ENCODE data around the gene OR7D2.

The OR7D2 gene

GRCh38 chr19:9156304-9156703, 22.5 kb upstream of the OR7D2 start:
- Histone ChIP-seq H3K27ac (ENCODE audit: low read depth, low read length) (no peak overlapping the region), H3K36me3 (ENCODE audit: control insufficient read depth, low read length) (peaks cover 94% of the 10 kb centered on the region), H4K20me1 (ENCODE audit: control insufficient read depth, insufficient read depth, low read depth, low read length) (peaks cover 10% of the 10 kb centered on the region; the same call in 1 of the 2 replicates), H3K4me3 (ENCODE audit: low read length) (no peak overlapping the region), H3F3A (ENCODE audit: control insufficient read depth, insufficient read depth) (no peaks in the 10 kb centered on the region), H3K79me2 (ENCODE audit: control insufficient read depth, low read length) (peaks cover 64% of the 10 kb centered on the region), H3K27me3 (ENCODE audit: control insufficient read depth, low read length) (no peaks in the 10 kb centered on the region), H3K4me1 (ENCODE audit: control insufficient read depth, low read length) (peaks cover 13% of the 10 kb centered on the region), H3K9me3 (ENCODE audit: control insufficient read depth, insufficient read depth, low read length) (peaks cover 8% of the 10 kb centered on the region; the same call in 1 of the 2 replicates), H3K9me2 (replicated peaks; ENCODE audit: control insufficient read depth, low read length) (no peaks in the 10 kb centered on the region), H3K4me2 (ENCODE audit: low read length) (no peak overlapping the region)
- TF ChIP-seq EZH2phosphoT487 (IDR thresholded peaks at IDR 0.05; ENCODE audit: borderline replicate concordance, low read length), result no peak
- TF ChIP-seq, protein P1, sequence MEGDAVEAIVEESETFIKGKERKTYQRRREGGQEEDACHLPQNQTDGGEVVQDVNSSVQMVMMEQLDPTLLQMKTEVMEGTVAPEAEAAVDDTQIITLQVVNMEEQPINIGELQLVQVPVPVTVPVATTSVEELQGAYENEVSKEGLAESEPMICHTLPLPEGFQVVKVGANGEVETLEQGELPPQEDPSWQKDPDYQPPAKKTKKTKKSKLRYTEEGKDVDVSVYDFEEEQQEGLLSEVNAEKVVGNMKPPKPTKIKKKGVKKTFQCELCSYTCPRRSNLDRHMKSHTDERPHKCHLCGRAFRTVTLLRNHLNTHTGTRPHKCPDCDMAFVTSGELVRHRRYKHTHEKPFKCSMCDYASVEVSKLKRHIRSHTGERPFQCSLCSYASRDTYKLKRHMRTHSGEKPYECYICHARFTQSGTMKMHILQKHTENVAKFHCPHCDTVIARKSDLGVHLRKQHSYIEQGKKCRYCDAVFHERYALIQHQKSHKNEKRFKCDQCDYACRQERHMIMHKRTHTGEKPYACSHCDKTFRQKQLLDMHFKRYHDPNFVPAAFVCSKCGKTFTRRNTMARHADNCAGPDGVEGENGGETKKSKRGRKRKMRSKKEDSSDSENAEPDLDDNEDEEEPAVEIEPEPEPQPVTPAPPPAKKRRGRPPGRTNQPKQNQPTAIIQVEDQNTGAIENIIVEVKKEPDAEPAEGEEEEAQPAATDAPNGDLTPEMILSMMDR (IDR thresholded peaks at IDR 0.05; ENCODE audit: low read depth, low read length, poor library complexity, severe bottlenecking), result no peak

- Histone ChIP-seq H3K27ac (ENCODE audit: low read depth, low read length) (no peak overlapping the region), H3K27me3 (ENCODE audit: control insufficient read depth, low read length) (no peaks in the 10 kb centered on the region), H3K79me2 (ENCODE audit: control insufficient read depth, low read length) (peaks cover 28% of the 10 kb centered on the region), H3F3A (ENCODE audit: control insufficient read depth, insufficient read depth) (no peaks in the 10 kb centered on the region), H4K20me1 (ENCODE audit: control insufficient read depth, insufficient read depth, low read depth, low read length) (peaks cover 6% of the 10 kb centered on the region), H3K36me3 (ENCODE audit: control insufficient read depth, low read length) (peaks cover 91% of the 10 kb centered on the region), H3K9me3 (ENCODE audit: control insufficient read depth, insufficient read depth, low read length) (no peaks in the 10 kb centered on the region), H3K4me3 (ENCODE audit: low read length) (no peak overlapping the region), H3K4me2 (ENCODE audit: low read length) (no peak overlapping the region), H3K4me1 (ENCODE audit: control insufficient read depth, low read length) (peaks cover 13% of the 10 kb centered on the region), H3K9me2 (replicated peaks; ENCODE audit: control insufficient read depth, low read length) (no peaks in the 10 kb centered on the region)
- TF ChIP-seq, protein P1 (IDR thresholded peaks at IDR 0.05; ENCODE audit: low read depth, low read length, poor library complexity, severe bottlenecking), result no peak
- TF ChIP-seq EZH2phosphoT487 (IDR thresholded peaks at IDR 0.05; ENCODE audit: borderline replicate concordance, low read length), result no peak
Observed at GRCh38 chr19:9159891-9160290, 18.9 kb upstream of the OR7D2 start.

DNA sequence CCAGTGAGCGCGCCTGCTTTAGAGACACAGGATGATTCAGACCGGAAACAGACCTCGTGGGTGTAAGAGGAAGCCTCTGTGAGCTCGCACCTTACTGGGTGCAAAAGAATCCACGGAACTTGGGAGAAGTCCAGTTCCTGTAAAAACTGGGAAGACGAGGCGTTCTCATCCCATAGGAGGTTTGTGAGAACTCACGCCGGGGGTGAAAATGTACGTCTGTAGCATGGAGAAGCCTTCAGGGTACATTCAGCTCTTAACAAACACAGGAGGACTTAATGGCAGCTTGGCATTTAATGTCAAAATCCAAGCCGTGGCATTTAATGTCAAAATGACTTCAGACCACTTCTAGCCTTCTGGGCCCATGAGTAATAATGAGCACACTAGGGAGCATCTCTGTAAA, 17.4 kb upstream of the OR7D2 start:
- H4K20me1 ChIP-seq (ENCODE audit: control insufficient read depth, insufficient read depth, low read depth, low read length), result no peaks in the 10 kb centered on the region; the same call in 1 of the 2 replicates
- H3K4me1 ChIP-seq (ENCODE audit: control insufficient read depth, low read length), result peaks cover 1% of the 10 kb centered on the region; the same call in 1 of the 2 replicates
- TF ChIP-seq EZH2phosphoT487 (IDR thresholded peaks at IDR 0.05; ENCODE audit: borderline replicate concordance, low read length), result no peak
- TF ChIP-seq, protein P1 (IDR thresholded peaks at IDR 0.05; ENCODE audit: low read depth, low read length, poor library complexity, severe bottlenecking), result no peak
- no peak overlapping the region for H3K4me2 ChIP-seq (ENCODE audit: low read length)
- no peaks in the 10 kb centered on the region for H3K9me3 ChIP-seq (ENCODE audit: control insufficient read depth, insufficient read depth, low read length)
- no peaks in the 10 kb centered on the region for H3K9me2 ChIP-seq (replicated peaks; ENCODE audit: control insufficient read depth, low read length)
- H3K27me3 ChIP-seq (ENCODE audit: control insufficient read depth, low read length), result no peaks in the 10 kb centered on the region
- H3K36me3 ChIP-seq (ENCODE audit: control insufficient read depth, low read length), result peaks cover 82% of the 10 kb centered on the region
- peaks cover 13% of the 10 kb centered on the region for H3K79me2 ChIP-seq (ENCODE audit: control insufficient read depth, low read length)
- H3K4me3 ChIP-seq (ENCODE audit: low read length), result no peak overlapping the region
- no peak overlapping the region for H3K27ac ChIP-seq (ENCODE audit: low read depth, low read length)
- H3F3A ChIP-seq (ENCODE audit: control insufficient read depth, insufficient read depth), result no peaks in the 10 kb centered on the region
